ELR (cell line): Measurements from ENCODE around the gene SAMD4A.
A peak's percentile ranks its signal among the peaks of the same experiment; 100 is the strongest.

Experiments
- DNase-seq: peaks from one replicate; pipeline ENCODE4 v3.0.0-alpha.2; 2015; ENCODE audit warnings: low read depth

SAMD4A gene

GRCh38 chr14:54633076-54633475, 66.1 kb downstream of the SAMD4A start:
- DNase-seq = no peak

DNA sequence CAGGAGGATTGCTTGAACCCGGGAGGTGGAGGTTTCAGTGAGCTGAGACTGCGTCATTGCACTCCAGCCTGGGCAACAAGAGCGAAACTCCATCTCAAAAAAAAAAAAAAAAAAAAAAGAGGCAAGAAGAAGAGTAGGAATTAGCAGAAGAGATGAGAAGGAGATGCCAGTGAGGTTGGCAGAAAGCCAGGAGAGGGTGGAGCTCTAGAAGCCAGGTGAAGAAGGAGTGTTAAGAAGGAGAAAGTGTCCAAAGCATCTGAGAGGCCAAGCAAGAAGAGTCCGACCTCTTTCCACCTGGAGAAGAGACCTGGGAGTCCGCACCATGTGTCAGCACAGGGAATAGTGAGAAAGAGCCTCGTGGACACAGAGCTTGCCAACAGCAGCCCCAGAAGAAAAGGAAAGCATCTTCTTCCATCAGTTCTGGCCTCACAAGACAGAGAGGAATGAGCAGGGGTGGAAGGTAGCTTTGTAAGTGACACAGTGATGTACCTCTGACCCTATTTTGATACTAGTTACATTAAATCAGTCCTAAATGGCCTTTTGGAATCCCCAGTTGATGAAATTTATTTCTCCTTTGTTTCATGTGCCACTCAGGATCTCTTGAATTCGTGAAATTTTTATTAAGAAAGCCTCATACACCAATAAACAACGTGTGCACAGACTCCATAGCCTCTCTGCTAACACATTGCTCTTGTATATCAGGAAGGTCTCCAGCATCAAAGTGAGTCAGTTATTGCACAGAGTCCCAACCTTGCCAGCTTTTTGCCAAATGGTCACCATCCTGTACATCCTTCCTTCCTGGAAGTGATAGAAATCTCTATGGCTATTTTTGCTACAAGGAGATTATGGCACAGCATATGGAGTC, 70.6 kb downstream of the SAMD4A start:
- peak; percentile 23 for DNase-seq

- DNase-seq = peak; percentile 91
These were observed 71.2 kb downstream of the SAMD4A start for GRCh38 chr14:54638135-54638446.

DNA sequence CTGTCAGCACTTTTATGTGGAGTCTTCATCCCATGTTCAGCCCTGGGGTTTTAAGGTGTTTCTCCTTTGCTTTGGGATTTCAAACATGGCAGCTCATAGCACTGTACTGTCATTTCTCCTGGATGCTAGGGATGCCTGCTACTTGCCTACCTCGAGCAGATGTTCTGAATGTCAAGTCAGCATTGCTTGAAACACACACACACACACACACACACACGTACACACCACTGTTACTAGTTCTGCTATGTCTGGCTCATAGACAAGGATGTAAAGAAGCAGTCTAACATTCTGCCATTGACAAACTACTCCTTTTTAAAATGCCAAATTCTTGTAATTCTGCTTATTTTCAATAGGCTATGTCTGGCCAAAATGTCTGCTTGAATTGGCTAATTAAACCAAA, 72.7 kb downstream of the SAMD4A start:
- DNase-seq = no peak

GRCh38 chr14:54640506-54640905, 73.6 kb downstream of the SAMD4A start:
- no peak for DNase-seq

DNA sequence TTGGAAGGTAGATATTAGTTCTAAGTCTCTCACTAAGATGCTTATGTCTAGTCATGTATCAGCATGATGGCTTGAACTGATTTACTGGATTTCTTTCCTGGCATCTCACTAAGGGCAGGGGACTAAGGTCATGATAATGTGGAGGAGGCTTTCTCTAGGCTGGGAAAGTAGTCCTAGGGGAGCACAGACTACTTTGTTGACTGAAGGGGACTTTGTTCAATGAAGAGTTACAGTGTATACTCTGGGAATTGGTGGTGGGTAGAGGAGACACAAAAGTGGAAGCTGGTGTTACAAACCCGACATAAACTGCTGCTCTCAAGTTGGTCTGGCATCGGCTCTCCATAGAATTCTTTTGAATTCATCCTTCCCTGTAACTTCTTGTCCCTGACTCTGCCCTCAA, 75.2 kb downstream of the SAMD4A start:
- no peak for DNase-seq

DNA sequence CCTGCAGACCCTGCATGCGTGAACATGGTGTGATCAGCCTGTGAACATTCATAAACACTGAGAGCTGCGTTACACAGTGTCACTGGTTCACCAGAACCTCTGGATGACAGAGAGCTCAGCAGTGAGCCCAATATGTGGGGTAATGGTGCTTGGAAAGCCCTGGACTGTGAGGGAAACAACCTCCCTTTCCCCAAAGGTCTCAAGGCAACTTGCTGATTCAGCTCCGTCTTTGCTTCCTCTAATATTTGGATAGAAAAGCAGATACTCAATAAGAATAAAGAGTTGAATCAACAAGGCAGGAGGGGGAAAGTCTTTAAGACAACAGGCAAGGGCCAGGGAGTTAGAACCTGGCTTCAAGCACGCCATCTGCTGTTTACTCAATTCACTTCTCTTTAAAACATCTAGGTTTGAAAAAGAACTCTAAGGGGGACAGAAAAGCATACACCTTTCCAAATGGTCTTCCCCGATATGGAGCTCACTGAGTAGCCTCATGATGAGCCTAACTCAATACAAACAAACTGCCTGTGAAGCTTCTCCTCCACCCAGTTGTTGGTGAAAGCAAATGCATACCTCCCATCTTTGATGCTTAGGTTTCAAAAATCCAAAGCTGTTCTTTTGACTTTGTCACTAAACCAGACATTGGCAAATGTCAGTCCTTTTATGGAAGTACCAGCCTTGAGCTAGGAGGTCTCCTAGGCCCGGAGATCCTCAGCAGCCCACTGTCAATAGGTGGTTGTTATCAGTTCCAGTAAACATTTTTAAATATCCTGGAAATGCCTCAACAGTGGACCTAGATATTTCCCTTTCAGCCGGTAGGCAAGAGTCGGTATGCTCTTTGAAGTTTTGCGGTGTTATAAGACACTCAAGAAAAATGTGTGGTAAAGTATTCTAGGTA, 76.1 kb downstream of the SAMD4A start:
- DNase-seq = peak; percentile 54

- no peak for DNase-seq
These were observed 76.8 kb downstream of the SAMD4A start for GRCh38 chr14:54643696-54644176.

DNA sequence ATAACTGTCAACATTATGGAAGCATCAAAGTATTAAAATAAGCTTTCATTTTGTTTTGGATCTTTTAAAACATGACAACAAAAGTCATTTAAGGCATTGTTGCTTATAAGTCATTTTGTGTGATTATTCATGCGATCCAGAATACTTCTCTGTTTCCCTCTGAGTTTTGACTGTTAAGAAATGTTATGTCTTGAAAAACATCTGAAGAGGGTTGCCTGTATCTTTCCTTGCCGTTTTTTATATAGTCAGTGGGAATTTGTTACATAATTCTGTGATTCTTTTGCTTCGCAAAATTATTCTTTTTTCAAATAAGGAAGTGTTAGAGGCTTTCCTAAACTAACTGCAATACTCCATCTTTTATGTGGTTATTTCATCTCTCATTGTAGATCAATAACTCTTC, 78.7 kb downstream of the SAMD4A start:
- no peak for DNase-seq

- DNase-seq = no peak
These were observed 79.7 kb downstream of the SAMD4A start for GRCh38 chr14:54646626-54647025.

- no peak for DNase-seq
These were observed 80.5 kb downstream of the SAMD4A start for GRCh38 chr14:54647378-54647777.

DNA sequence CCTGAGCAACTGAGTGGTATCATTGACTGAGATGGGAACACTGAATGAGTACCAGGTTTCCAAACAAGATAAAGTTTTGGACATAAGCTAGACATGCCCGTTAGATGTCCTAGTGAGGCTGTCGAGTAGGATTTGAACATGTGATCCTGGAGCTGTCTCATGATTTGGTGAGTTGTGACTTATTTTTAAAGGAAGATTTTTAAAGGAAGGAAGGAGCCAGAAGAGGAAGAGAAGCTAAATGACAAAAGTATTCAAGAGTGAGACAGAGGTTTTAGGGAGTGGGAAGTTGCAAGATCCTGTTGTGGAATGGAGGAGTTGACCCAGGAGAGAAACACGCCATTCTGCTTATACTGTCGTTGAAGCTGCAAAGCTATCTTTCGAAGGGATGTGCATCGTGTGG, 82.1 kb downstream of the SAMD4A start:
- DNase-seq = no peak

DNA sequence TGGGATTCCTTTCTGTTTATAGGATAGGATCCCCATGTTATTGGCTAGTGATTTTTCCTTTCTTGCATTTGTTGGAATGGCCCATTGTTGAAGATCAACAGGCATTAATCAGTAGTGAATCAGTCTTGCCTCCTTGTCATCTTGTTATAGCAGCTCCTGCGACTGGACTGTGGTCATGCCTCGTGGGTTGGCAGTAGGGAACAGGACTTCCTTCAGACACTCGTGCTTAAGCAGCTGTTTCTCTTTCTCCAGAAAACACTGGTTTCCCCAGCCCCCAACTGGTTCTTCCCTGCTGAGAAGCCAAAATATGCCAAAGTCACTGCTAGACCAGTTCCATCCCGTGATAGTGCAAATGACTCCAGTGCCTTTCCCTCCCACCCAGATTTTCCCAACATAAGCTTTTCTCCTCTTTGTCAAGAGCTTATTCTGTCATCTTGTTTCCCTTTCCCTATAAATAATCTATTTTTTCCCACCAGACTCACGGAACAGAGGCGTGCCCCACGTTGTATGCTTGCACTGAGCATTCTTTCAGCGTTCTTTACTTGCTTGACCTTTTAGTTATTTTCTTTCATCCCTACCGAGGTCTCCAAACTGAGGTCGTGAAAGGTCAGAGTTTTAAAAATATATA, 83.5 kb downstream of the SAMD4A start:
- peak; percentile 89 for DNase-seq

- DNase-seq = peak; percentile 18
These were observed 84.0 kb downstream of the SAMD4A start for GRCh38 chr14:54650959-54651351.

DNA sequence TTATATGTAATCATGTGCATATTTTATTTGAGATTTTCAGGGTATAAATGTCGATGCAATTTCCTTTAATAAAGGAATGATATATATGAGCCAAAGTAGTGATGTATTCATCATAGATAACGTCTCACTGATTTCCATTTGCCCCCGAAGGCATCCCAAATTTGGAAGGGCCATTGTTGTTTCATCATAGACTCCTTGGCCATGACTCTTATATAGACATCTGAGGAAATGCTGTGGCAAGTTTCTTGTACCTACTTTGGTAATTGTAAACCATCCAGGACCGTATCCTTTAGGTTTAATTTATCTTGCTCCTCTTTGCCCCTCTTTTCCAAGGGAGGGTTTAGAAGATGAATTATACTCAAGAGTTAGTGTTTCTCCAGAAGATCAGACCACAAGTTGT, 84.7 kb downstream of the SAMD4A start:
- DNase-seq = peak; percentile 70

DNA sequence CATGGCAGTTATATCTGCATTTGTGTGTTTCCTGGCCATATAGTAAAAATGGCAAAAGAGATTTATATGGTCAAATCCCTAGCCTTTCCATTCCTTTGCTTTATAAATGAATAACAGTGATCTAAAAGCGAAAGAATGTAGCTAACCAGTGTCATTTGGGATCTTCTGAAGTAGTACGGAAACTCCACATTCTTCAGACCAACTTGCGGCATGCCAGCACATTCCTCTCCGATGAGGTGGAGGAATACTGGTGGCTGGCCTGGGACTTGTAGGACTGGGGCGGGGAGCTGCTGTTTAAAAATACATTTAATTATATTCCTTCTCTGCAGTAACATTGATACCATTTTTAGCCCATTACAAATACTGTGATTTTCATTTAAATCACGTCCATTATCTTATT, 85.3 kb downstream of the SAMD4A start:
- DNase-seq = peak; percentile 100

GRCh38 chr14:54652605-54653052, 85.7 kb downstream of the SAMD4A start:
- DNase-seq = peak; percentile 61

GRCh38 chr14:54653712-54654469, 87.0 kb downstream of the SAMD4A start:
- DNase-seq = peak; percentile 94

GRCh38 chr14:54654605-54655004, 87.7 kb downstream of the SAMD4A start:
- no peak for DNase-seq

GRCh38 chr14:54658836-54659235, 91.9 kb downstream of the SAMD4A start:
- DNase-seq = no peak

GRCh38 chr14:54659365-54659764, 92.4 kb downstream of the SAMD4A start:
- no peak for DNase-seq

GRCh38 chr14:54660604-54661111, 93.7 kb downstream of the SAMD4A start:
- no peak for DNase-seq
